RCC 7860 (cell line): ENCODE results near the gene CERS3.
"Not testable (repeated sequence)": the region's sequence is repeated elsewhere in the genome, so short reads cannot be mapped to it uniquely, and the experiment has no call there.

Experiments
- DNase-seq: peaks from one replicate; pipeline ENCODE4 v3.0.0-alpha.2; 2015; ENCODE audit warnings: low spot score
- FAIRE-seq: peaks from 2 replicates; lab custom pipeline; 2012; peaks lifted over from hg19 to GRCh38; lab: Jason Lieb, UNC

The CERS3 gene

DNA sequence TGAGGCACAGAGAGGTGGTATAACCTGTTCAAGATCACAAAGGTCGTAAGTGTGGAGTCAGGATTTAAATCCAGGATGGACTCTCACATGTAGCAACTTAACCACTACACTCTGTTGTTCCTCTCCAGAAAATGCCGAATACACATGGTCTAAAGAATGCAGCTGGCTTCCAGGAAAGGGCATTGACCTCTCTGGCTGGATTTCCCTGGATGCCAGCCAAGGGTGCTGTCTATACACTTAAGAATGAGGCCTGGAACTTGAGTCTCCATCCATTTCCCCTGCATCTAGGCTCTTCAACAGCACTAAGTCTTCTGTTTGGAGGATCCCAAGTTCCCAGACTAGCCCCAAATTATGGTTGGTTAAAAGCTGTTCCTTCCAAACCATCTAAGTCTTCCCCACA, 60.5 kb downstream of the CERS3 start:
- DNase-seq = no peak
- FAIRE-seq = no peak

DNA sequence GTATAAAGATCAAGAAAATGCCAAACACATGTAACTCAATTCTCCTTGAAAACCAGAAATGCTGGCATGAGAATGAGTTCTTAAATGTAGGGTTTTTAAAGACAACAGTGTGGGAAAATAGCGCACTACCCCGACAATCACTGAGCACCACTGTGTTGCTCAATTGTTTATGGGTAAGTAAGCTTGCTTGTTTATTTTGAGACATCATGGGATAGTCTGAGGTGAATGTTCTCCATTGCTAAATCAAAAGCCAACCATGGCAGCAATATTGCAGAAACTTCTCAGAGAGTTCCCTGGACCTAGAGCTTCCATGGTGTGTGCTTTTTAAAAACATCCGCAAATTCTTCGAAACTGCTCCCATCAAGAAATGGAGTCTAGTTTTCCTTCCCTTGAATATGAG, 62.7 kb downstream of the CERS3 start:
- FAIRE-seq (no peak), DNase-seq (no peak)

DNA sequence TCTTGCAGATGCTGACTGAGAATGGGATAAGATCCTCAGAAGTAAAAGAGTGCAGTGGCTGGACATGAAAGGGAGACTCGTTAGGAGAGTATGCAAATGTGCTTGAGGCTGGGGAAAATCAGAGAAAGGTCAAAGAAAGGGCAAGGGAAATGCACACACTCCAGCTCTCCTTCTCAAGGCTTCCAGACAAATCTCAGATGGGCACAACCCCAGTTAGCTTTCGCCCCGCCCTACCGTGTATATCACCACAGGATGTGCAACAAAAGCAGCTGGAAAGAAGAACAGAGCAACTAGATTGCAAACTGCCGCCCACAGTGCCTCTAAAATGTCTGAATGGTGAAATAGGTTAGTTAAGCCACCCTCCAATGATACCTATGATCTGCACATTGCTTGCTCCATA, 63.9 kb downstream of the CERS3 start:
- DNase-seq (no peak), FAIRE-seq (no peak)

DNA sequence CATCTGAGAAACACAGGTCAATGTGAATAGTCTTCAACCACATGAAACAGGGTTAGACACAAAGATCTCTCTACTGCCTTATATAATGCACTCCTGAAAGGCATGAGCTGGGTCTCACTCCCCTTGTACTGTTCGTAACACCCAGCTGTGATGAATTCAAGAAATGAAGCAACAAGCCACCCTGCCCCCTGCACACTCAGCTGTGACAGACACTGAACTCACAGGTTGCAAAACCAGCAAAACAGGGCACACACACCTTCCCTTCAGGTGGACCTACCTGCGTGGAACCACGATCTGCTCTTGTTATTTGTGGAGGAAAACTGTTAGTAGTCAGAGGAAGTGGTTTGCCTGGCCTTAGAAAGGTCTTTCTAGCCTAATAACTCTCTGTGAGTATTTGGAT, 64.5 kb downstream of the CERS3 start:
- DNase-seq = no peak
- no peak for FAIRE-seq

DNA sequence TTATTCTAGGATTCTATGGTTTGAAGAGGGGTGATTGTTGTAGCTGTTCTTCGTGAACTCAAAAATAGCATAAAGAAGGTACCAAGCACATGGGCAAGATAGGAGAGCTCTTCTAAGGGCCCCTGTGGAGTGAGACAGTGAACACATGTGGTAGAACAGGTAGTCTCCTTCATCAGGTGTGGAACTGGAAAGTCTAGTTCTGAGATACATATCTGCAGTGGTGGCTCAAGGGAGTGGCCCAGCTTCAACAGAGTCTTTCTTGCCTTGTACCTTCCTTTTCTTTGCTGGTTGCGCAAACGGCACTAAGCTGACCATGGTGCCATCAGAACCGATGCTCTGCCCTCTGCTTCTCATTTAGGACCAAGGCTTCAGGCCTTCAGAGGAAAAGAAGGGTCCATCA, 65.2 kb downstream of the CERS3 start:
- DNase-seq (no peak), FAIRE-seq (no peak)

DNA sequence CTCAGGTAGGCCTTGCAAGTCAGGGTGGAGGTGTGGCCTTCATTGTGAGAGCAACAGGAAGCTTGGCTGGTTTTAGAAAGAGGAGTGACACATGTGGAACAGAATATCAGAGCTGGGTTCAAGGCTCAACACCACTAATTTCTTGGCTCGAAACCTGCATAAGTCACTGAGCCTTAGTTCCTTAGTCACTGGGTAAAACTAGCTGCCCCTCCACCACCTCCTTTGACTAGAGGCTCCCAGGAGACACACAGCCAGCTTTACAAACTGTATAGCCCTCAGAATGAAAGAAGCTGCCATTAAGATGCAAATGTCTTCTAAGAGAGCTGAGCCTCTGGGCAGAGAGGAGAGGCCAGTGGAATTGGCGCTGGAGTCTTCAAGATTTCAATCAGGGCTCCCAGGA, 67.7 kb downstream of the CERS3 start:
- no peak for DNase-seq
- FAIRE-seq = no peak

DNA sequence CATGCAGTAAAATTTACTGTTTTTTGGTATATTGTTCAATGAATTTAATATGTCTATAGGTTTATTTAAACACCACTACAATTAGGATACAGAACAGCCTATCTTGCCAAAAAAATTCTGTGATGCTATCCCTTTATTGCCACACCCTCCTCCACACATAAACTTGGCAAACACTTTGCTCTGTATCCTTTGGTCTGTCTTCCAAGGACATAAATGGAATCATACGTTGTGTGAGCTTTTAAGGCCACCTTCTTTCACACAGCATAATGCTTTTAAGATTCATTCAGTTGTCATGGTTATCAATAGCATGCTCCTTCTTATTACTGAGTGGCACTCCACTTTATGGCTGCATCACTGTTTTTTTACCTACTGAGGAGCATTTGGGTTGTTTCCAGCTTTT, 71.5 kb downstream of the CERS3 start:
- no peak for DNase-seq
- no peak for FAIRE-seq

DNA sequence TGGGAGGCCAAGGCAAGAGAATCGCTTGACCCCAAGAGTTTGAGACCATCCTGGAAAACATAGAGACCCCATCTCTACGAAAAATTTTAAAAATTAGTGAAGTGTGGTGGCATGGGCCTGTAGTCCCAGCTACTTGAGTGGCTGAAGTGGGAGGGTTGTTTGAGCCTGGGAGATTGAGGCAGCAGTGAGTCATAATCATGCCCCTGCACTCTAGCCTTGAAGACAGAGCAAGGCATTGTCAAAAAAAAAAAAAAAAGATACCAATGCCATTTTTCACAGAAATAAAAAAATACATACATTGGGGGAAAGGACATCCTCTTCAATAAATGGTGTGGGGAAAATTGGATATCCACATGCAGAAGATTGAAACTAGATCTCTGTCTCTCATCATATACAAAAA, 74.6 kb downstream of the CERS3 start:
- FAIRE-seq (no peak), DNase-seq (no peak)

DNA sequence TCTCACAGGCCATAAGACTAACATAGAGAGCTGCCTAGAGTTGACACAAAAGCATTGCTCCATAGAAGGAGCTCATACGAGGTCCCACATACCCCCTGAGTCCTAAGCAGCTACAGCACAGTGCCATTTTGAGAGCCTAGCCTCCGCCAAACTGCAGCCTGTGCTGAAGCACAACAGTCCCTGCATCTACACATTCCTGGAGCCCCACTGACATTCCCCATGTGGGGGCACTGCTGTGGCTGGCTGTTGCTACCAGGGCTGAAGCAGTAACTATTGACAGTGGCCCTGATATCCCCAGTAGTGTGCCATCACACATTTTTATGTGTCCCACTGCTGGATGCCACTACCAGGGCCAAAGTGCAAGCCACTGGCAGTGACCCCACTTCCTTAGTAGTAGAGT, 80.3 kb downstream of the CERS3 start:
- DNase-seq (no peak), FAIRE-seq (no peak)

DNA sequence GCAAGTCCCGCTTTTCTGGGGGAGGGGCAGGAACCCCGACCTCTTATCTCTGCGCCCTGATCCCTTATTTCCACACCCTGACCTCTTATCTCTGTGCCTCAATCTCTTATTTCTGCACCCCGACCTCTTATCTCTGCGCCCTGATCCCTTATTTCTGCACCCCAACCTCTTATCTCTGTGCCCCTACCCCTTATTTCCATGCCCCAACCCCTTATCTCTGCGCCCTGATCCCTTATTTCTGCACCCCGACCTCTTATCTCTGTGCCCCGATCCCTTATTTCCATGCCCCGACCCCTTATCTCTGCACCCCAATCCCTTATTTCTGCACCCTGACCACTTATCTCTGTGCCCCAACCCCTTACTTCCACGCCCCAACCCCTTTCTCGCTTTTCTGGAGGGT, 87.7 kb downstream of the CERS3 start:
- not testable (repeated sequence) for DNase-seq, FAIRE-seq

DNA sequence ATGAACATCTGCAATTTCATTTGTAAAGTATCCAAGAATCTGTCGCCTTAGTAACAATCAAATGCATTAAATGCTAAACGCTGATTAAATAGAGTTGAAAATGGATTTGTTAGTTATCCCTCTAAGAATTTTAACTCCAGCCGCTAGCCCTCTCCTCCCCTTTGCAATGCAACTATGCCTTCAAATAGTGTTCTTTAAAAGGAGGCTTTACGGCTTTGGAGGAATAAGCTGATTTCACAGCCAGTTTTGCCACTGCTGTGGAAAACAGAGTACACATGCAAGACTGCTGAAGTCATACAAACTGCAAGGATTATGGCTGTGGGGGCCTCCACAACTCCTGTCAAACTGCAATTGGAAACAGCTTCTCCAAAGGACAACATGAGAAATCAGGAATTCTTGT, 89.2 kb downstream of the CERS3 start:
- DNase-seq (no peak), FAIRE-seq (no peak)

DNA sequence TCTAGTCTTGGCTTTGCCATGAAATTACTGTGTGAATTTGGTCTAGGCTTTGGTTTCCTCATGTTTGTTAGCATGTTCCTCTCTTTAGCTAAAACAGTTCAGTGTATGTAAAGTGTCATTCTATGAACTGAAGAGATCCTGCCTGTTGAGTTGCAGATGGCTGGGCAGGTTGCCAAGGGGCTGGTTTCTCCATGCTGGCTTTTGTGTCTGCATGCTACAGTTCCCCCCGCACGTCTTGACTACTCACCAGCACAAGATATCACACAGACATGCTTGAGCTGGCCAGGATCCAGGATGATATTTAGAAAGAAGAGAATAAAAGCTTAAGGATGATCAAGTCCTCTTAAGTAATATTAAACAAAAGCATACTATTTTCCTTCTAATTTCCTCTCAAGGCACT, 90.2 kb downstream of the CERS3 start:
- DNase-seq (no peak), FAIRE-seq (no peak)

DNA sequence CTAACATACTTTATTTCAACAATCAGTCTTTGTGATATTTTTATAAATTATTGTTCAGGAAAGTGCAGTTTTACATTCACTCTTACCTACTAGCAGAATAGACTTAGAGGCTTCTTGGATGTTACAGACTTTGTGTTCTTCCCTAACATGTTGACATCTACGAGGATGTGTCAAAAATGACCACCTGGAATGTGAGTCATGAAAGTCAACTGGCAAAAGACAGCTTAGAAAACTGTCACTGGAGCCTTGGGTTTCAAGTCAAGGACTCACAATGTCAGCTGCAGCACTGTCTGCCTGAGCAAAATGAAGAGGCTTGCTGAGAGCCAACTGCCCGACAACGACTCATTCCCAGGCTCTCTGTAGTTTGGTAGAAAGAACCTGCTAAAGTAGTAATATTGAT, 91.5 kb downstream of the CERS3 start:
- DNase-seq = no peak
- no peak for FAIRE-seq

DNA sequence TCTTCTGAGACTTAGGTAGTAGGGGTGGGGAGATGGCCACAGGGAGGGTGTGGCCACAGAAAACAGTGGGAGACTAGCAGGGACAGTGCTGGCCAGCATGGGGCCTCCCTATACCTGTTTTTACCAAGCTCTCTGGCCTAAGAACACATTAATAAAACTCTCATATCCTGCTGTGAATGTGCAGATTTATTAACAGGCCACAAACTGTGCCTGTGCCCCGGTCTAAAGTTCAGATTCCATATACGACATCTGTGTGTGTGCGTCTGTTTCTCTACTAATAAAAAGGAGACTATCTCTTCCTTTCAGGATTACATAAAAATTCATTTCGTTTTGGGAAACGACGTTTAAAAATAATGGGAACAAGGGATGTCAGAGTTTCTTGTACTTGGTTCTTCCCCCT, 94.2 kb downstream of the CERS3 start:
- DNase-seq = no peak
- no peak for FAIRE-seq

DNA sequence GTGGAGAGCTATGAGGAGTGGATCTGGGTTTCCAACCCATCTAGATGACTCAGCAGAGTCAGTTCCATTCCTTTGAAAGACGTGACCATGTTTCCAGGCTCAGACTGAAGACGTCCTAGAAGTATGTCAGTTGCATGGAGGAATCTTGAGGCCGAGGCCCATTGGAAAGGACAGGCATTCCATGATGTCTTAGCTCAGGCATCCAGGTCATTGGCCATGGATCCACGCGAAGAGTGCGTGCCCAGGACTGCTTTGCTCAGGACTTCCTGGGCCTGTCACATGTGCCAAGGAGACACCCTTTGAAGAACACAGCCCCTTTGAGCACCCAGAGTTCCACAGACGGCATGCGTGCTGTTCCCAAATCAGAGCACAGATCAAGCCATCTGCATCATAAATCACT, 94.7 kb downstream of the CERS3 start:
- DNase-seq = no peak
- FAIRE-seq = no peak

DNA sequence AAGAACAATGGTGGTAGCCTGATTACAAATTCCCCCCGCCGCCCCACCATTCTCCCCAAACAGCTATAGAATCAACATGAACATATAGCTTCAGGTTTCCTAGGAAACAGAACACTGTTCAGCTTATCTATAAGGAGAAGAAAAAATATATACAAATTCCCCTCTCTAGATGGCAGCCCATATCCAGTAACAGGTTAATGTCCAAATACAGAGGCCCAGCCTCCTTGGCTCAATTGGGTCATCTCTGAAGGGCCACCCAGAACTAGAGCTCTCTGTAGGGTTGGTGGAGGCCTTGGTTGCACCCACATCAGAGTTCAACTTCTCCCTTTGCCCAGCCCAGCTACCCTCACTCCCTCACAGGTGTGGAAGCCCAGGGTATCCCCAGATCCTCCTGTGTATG, 95.4 kb downstream of the CERS3 start:
- DNase-seq = no peak

DNA sequence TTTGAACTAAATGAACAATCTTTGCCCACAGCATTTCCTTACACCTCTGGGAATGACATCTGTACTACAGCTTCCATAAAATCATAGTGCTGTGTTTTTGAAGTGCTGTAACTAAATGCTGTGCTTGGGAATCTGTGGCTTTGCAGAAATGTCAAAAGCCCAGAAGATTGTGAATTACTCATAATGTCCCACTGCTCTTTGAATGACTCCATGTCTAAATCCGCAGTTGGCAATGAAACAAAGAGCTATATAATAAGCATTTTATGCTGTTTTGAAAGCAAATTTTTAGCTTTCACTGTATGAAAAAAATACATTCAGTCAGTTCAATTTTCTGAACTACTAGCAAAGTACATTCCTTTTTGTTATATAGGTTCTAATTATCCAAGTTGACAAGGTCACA, 98.3 kb downstream of the CERS3 start:
- FAIRE-seq = no peak
- DNase-seq = no peak

More for the DNA sequence above, 95.4 kb downstream of the CERS3 start:
- FAIRE-seq = no peak

DNA sequence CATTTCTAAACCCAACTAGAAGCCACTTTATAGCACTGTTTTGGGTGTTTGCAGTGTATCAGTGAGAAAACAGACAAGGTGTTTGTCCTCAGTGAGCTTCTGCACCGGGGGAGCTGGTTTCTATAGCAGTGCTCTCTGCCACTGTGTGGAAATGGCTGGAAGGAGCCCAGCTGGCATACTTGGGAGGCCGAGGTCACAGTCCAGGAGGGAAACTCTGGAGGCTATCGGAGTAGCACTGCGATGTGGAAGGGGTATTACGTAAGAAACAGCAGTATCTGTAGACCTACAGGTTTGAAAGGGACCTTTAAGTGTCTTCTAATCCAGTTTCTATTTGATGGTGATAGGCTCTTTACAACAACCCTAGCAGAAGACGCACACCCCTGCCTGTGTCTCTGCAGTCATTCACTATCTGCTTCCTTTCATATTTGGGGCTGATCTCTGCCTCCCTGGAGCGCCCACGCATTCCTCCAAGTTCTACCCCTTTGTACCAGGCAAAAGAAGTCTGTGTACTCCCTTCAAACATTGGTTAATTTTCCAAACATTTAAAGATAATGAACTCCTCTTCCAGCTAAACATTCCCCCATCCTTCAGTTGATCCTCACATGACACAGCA, 99.5 kb downstream of the CERS3 start:
- DNase-seq (no peak), FAIRE-seq (no peak)

DNA sequence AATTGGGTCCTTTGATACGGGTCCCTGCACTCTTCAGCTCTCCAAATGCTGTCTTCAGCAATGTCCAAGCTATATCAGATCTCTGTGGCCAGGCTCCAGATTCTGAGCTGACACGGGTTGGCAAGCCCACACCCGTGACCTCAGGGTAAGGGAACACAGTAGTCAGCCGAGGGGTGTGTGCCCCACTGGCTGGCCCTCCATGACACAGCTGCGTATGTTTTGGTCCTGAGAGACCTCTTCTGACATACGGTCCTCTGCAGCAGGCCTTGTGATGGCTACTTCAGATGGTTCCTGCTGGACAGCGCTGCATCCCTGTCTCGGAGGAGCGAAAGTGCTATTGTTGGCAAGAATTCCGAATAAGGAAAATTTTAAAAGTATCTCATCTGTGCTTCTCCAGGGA, 101.8 kb downstream of the CERS3 start:
- no peak for DNase-seq
- no peak for FAIRE-seq

DNA sequence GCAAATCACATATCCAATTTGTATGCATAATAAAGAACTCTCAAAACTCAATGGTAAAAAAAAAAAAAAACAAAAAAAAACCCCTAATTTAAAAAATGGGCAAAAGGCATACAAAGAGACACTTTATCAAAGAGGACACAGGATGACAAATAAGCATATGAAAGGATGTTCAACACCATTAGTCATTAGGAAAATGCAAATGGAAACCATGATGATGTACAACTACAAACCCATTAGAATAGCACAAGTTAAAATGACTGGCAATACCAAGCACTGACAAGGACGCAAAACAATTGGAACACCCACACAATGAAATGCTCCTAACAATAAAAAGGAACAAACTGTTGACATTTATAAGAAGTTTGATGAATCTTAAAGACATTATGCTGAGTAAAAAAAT, 123.6 kb downstream of the CERS3 start:
- no peak for DNase-seq
- FAIRE-seq = no peak

DNA sequence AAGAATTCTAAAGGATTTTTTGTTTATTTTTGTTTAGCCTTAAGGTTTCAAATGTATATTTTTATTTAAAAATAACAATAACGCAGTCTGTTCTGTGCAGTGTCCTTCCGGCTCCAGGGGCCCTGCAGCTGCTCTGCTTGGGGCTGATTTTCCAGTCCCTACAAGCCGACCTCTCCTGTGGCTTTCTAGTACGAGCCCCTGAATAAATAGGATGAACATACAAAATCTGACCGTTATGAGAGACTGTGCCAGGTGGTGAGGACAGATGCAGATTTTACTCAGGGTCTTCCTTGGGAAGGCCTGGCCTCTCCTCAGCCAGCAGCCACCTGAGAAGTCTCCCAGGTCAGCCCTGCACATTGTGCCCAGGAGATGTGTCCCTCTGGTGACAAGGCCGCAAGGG, 127.8 kb downstream of the CERS3 start:
- FAIRE-seq = no peak

DNA sequence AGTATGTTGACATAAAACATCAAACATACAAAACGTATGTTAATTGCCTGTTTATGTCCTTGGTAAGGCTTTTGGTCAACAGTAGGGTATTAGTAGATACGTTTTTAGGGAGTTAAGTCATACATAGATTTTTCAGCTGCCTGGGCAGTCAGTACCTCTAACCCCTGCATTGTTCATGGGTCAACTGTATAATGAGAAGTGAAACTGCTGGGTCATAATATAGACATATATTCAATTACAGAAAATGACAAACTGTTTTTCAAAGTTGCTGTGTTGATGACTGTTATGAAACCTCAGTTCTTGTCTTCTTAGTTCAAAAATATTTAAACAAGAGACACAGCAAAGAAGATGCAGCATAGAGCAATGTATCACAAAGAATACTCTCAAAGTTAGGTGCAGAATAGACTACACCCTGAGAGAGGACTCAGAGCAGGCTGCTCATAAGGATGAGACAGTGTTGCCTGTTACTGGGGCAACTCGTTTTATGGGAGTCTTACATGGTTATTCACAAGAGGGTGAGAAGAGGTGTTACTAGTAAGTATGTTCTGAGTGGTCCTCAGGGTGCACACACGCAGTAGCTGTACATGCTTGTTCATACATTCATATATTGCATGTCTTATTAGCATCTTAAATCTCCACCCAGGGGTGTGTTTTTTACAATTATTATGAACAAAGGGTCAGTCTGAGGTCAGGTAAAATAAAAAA, 133.9 kb downstream of the CERS3 start:
- no peak for FAIRE-seq
- DNase-seq = no peak

More for the DNA sequence above, 127.8 kb downstream of the CERS3 start:
- DNase-seq = no peak

DNA sequence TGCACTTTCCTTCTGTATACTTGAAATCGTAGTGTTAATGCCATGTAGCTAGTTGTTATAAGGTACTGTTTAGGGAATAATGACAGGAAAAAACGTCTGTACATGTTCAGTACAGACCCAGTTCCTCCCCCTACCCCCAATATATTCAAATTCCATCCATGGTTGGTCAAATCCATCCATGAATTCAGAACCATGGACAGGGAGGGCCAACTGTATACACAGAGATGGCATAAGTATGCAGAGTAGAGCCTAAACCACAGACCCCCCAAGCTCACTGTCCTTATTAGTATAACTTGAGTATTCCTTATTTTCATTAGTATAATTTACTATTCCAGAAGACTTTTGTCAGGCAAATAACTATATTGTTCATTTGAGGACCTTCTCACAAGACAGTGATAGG, 135.7 kb downstream of the CERS3 start:
- FAIRE-seq = no peak
- no peak for DNase-seq
